ENCODE results near the gene FAT1. TPM values are rescaled to one million over a fixed set of nuclear protein-coding genes. Genes with fewer than 3 reads are reported as not detected.
"Not testable (repeated sequence)": the region's sequence is repeated elsewhere in the genome, so short reads cannot be mapped to it uniquely, and the experiment has no call there.

Gene FAT1
- total RNA-seq, 2 experiments from 2014 or later, result not detected

GRCh38 chr4:186761956-186762355 lies 38.3 kb upstream of the FAT1 start:
- CTCF ChIA-PET; H3K27me3 Mint-ChIP-seq (ENCODE audit: low read depth); H3K4me3 Mint-ChIP-seq; POLR2A ChIA-PET; ATAC-seq; DNase-seq; H3K4me1 Mint-ChIP-seq (ENCODE audit: low read depth); H3K27ac Mint-ChIP-seq; H3K36me3 Mint-ChIP-seq (ENCODE audit: low read depth): not testable (repeated sequence)
- peaks cover 13% of the 10 kb centered on the region for H3K9me3 Mint-ChIP-seq (ENCODE audit: insufficient read depth)

- Mint-ChIP-seq H3K36me3 (ENCODE audit: low read depth) (no peaks in the 10 kb centered on the region), H3K9me3 (ENCODE audit: insufficient read depth) (peaks cover 13% of the 10 kb centered on the region), H3K4me3 (no peak overlapping the region), H3K27me3 (ENCODE audit: low read depth) (no peaks in the 10 kb centered on the region), H3K4me1 (ENCODE audit: low read depth) (no peaks in the 10 kb centered on the region), H3K27ac (no peak overlapping the region)
- no peak for ATAC-seq
- ChIA-PET CTCF (no interaction called here), POLR2A (no interaction called here)
- no peak for DNase-seq
Observed at GRCh38 chr4:186761393-186761792, 37.7 kb upstream of the FAT1 start.

- Mint-ChIP-seq H3K4me3 (no peak overlapping the region), H3K27me3 (ENCODE audit: low read depth) (no peaks in the 10 kb centered on the region), H3K9me3 (ENCODE audit: insufficient read depth) (peaks cover 13% of the 10 kb centered on the region), H3K27ac (no peak overlapping the region), H3K36me3 (ENCODE audit: low read depth) (no peaks in the 10 kb centered on the region), H3K4me1 (ENCODE audit: low read depth) (no peaks in the 10 kb centered on the region)
- CTCF ChIA-PET, result no interaction called here
- no peak for DNase-seq
- POLR2A ChIA-PET, result no interaction called here
- no peak for ATAC-seq
Observed at GRCh38 chr4:186760576-186760975, 36.9 kb upstream of the FAT1 start.

GRCh38 chr4:186759990-186760389 lies 36.3 kb upstream of the FAT1 start:
- Mint-ChIP-seq H3K36me3 (ENCODE audit: low read depth) (no peaks in the 10 kb centered on the region), H3K27ac (no peak overlapping the region), H3K4me3 (no peak overlapping the region), H3K9me3 (ENCODE audit: insufficient read depth) (peaks cover 13% of the 10 kb centered on the region), H3K27me3 (ENCODE audit: low read depth) (no peaks in the 10 kb centered on the region), H3K4me1 (ENCODE audit: low read depth) (no peaks in the 10 kb centered on the region)
- ATAC-seq (no peak), DNase-seq (no peak)
- CTCF ChIA-PET, result no interaction called here
- POLR2A ChIA-PET, result no interaction called here

DNA sequence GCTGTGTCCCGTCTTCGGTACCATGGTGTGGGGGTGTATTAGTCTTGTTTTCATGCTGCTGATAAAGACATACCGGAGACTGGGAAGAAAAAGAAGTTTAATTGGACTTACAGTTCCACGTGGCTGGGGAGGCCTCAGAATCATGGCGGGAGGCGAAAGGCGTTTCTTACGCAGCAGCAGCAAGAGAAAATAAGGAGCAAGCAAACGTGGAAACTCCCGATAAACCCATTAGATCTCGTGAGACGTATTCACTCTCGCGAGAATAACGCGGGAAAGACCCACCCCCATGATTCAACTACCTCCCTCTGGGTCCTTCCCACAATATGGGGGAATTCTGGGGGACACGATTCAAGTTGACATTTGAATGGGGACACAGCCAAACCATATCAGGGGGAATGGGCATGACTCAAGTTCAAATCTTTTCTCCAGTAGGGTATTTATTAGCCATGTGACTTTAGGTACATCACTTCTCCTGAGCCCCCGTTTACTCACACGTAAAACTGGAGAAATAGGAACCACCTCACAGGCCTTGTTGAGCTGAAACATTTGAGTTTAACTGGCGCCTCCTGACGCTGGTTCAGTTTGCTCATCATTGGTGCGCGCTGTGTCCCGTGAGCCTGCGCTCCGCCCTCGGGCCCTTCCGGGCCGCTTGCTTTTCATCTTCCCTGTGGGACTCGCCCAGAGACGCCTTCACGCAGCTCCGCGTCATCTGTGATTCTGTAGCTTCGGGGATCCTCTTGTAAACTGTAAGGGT lies 35.5 kb upstream of the FAT1 start:
- H3K36me3 Mint-ChIP-seq (ENCODE audit: low read depth), result no peaks in the 10 kb centered on the region
- no peak overlapping the region for H3K27ac Mint-ChIP-seq
- no peaks in the 10 kb centered on the region for H3K27me3 Mint-ChIP-seq (ENCODE audit: low read depth)
- H3K4me3 Mint-ChIP-seq, result no peak overlapping the region
- peaks cover 13% of the 10 kb centered on the region for H3K9me3 Mint-ChIP-seq (ENCODE audit: insufficient read depth)
- ATAC-seq (no peak), DNase-seq (no peak)
- no peaks in the 10 kb centered on the region for H3K4me1 Mint-ChIP-seq (ENCODE audit: low read depth)
- ChIA-PET POLR2A (no interaction called here), CTCF (no interaction called here)

DNA sequence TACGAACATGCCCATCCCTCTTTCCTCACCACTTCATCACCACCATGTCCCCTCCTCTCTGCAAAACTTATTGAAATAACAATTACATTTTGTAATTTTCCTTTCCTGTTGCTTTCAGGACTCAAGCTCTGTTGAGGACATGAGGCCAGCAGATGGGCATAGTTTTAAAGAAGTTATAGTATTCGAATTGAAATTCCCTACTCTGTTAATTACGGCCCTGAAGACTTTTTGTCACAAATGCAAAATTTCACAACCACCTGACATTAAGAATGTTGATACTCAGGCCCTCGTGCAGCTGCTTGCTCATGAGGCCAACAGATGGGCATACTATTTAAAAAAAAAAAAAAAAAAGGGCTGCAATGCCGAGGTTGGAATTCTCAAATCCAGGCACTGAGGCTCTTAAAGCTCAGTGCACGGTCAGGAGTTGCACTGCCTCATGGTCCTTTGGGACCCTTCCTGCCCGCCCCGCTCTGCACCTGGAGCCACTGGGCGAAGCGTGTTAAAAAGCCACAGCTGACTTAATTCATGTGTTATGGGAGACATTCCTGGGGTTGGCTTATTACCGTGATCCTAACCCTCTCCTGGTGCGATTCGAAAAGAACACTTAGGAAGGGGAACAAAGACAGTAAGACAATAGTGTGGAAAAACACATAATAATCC lies 34.2 kb upstream of the FAT1 start:
- ChIA-PET CTCF (no interaction called here), POLR2A (no interaction called here)
- Mint-ChIP-seq H3K4me3 (no peak overlapping the region), H3K27me3 (ENCODE audit: low read depth) (no peaks in the 10 kb centered on the region), H3K4me1 (ENCODE audit: low read depth) (no peaks in the 10 kb centered on the region), H3K36me3 (ENCODE audit: low read depth) (no peaks in the 10 kb centered on the region), H3K27ac (no peak overlapping the region), H3K9me3 (ENCODE audit: insufficient read depth) (peaks cover 13% of the 10 kb centered on the region)
- DNase-seq (no peak), ATAC-seq (no peak)

- ATAC-seq; CTCF ChIA-PET; H3K27me3 Mint-ChIP-seq (ENCODE audit: low read depth); H3K4me1 Mint-ChIP-seq (ENCODE audit: low read depth); H3K36me3 Mint-ChIP-seq (ENCODE audit: low read depth); H3K27ac Mint-ChIP-seq; H3K4me3 Mint-ChIP-seq; POLR2A ChIA-PET; DNase-seq: not testable (repeated sequence)
- H3K9me3 Mint-ChIP-seq (ENCODE audit: insufficient read depth), result peaks cover 13% of the 10 kb centered on the region
Observed at GRCh38 chr4:186756550-186756949, 32.9 kb upstream of the FAT1 start.

DNA sequence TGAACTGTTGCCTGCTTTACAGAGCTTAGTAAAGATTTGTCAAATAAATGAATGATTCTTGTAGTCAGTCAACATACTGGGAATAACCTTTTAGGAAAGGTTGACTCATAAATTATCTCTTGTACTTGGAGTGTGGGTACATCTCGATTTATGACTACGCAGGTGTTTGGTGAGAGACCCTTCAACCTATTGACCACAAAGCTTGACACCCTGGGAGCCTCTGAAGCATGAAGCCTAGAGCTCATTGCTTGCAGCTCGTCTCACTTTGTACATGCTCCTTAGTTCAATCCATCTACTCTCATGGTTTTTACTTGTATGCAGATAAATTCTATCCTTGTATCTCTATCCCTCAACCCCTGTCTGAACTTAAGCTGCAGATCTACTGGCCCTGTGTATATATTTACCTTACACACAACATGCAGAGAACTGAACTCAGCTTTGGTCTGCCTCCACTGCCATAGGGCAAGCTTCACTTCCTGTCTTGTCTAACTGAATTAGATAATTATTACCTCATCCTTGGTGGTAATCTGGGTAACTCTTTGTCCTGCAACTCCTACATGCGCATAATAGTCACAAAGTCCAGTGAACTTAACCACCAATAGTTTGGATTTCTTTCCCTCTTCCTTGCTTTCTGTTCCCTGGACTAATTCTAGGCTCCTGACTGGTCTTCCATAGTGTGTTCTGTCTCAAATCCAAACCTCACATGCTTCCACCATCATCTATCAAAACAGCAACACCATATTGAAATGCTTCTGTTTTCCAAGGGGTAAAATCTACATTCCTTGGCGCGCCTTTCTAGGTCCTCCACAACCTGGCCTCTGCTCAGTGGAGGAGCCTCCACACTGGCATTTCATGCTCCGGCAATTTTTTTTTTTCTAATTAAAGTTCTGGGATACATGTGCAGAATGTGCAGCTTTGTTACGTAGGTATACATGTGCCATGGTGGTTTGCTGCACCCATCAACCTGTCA lies 32.2 kb upstream of the FAT1 start:
- no peaks in the 10 kb centered on the region for H3K4me1 Mint-ChIP-seq (ENCODE audit: low read depth)
- ATAC-seq (no peak), DNase-seq (no peak)
- CTCF ChIA-PET, result no interaction called here
- H3K36me3 Mint-ChIP-seq (ENCODE audit: low read depth), result no peaks in the 10 kb centered on the region
- H3K27me3 Mint-ChIP-seq (ENCODE audit: low read depth), result no peaks in the 10 kb centered on the region
- peaks cover 8% of the 10 kb centered on the region for H3K9me3 Mint-ChIP-seq (ENCODE audit: insufficient read depth)
- H3K4me3 Mint-ChIP-seq, result no peak overlapping the region
- no peak overlapping the region for H3K27ac Mint-ChIP-seq
- POLR2A ChIA-PET, result no interaction called here

- Mint-ChIP-seq H3K9me3 (ENCODE audit: insufficient read depth) (no peaks in the 10 kb centered on the region), H3K27ac (no peak overlapping the region), H3K4me1 (ENCODE audit: low read depth) (no peaks in the 10 kb centered on the region), H3K36me3 (ENCODE audit: low read depth) (no peaks in the 10 kb centered on the region), H3K4me3 (no peak overlapping the region), H3K27me3 (ENCODE audit: low read depth) (no peaks in the 10 kb centered on the region)
- ATAC-seq (no peak), DNase-seq (no peak)
- ChIA-PET POLR2A (no interaction called here), CTCF (no interaction called here)
Observed at GRCh38 chr4:186754976-186755375, 31.3 kb upstream of the FAT1 start.

- Mint-ChIP-seq H3K27me3 (ENCODE audit: low read depth) (no peaks in the 10 kb centered on the region), H3K4me3 (no peak overlapping the region), H3K9me3 (ENCODE audit: insufficient read depth) (no peaks in the 10 kb centered on the region), H3K4me1 (ENCODE audit: low read depth) (no peaks in the 10 kb centered on the region), H3K27ac (no peak overlapping the region), H3K36me3 (ENCODE audit: low read depth) (no peaks in the 10 kb centered on the region)
- ATAC-seq (no peak), DNase-seq (no peak)
- ChIA-PET POLR2A (no interaction called here), CTCF (no interaction called here)
Observed at GRCh38 chr4:186752325-186752724, 28.7 kb upstream of the FAT1 start.

DNA sequence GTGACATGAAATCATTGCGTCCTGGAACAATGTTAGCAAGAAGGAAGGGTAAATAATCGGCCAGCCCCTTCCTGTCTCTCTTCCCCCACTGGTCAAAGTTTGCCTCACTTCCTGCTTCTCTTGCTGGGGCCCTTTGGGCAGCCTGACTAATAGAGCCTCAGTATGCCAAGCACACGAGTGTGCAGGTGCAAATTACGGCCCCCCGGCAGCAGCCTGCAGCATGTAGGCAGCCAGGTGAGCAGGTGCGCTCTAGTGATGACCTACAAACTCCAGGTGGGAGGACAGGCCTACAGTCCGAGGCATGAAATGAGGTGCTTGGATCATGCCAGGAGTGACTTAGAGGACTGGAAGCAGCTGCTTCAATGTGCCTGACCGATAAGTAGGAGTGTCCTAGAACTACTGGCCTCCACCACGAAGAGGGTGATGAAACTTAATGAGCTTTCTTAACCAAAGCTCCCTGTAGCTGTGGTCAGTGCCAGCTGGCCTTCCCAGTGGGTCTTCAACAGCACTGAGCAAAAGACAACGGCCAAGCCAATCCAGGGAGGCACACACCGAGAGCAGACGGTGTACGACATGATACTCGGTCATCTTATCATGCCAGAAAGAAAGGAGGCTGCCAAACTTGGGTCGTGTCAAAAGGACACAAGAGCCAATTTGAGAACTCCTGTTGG lies 26.1 kb upstream of the FAT1 start:
- Mint-ChIP-seq H3K4me3 (no peak overlapping the region), H3K27ac (no peak overlapping the region), H3K27me3 (ENCODE audit: low read depth) (no peaks in the 10 kb centered on the region), H3K9me3 (ENCODE audit: insufficient read depth) (peaks cover 6% of the 10 kb centered on the region), H3K4me1 (ENCODE audit: low read depth) (no peaks in the 10 kb centered on the region), H3K36me3 (ENCODE audit: low read depth) (no peaks in the 10 kb centered on the region)
- CTCF ChIA-PET, result no interaction called here
- POLR2A ChIA-PET, result no interaction called here
- DNase-seq (no peak), ATAC-seq (no peak)

GRCh38 chr4:186746581-186746980 lies 22.9 kb upstream of the FAT1 start:
- ChIA-PET POLR2A (no interaction called here), CTCF (no interaction called here)
- DNase-seq, result no peak
- ATAC-seq, result no peak
- no peaks in the 10 kb centered on the region for H3K4me1 Mint-ChIP-seq (ENCODE audit: low read depth)
- H3K4me3 Mint-ChIP-seq, result no peak overlapping the region
- H3K27me3 Mint-ChIP-seq (ENCODE audit: low read depth), result no peaks in the 10 kb centered on the region
- peaks cover 6% of the 10 kb centered on the region for H3K9me3 Mint-ChIP-seq (ENCODE audit: insufficient read depth)
- H3K27ac Mint-ChIP-seq, result no peak overlapping the region
- H3K36me3 Mint-ChIP-seq (ENCODE audit: low read depth), result no peaks in the 10 kb centered on the region
